PC-9 (cell line): Measurements from ENCODE around the gene SIGLEC9.

Experiments
- EZH2 ChIP-seq: fragments of 200-600 bp; sonication (generic); IDR thresholded peaks from 2 replicates; pipeline ENCODE4 v1.8.0; 2017; ENCODE audit warnings: antibody characterized with exemption, low read depth
- TF ChIP-seq, protein P1 (sequence below): fragments of 200-600 bp; sonication (generic); conservative IDR thresholded peaks from 2 replicates; pipeline ENCODE4 v1.6.1; 2017; ENCODE audit warnings: mixed run types, antibody characterized with exemption, mild to moderate bottlenecking, moderate library complexity

DNA sequence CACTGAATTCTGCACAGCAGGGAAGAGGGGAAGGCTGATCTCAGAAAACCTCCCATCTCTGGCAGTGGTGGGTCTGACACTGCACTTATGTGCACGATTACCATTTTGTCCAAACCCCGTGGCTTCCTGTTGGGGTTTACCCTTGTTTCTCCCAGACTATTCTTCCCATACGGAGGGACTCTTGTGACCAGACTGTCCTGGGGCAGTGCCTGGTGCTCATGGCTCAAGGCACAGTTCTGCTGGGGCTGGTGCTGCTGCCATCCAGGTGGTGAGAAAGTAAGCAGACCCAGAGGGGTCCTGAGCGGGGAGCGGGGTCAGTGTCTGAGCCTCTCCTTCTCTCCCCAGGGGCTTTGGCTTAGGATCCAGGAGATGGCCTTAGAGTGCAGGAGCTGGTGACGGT, 5.1 kb upstream of the SIGLEC9 start:
- TF ChIP-seq, protein P1, sequence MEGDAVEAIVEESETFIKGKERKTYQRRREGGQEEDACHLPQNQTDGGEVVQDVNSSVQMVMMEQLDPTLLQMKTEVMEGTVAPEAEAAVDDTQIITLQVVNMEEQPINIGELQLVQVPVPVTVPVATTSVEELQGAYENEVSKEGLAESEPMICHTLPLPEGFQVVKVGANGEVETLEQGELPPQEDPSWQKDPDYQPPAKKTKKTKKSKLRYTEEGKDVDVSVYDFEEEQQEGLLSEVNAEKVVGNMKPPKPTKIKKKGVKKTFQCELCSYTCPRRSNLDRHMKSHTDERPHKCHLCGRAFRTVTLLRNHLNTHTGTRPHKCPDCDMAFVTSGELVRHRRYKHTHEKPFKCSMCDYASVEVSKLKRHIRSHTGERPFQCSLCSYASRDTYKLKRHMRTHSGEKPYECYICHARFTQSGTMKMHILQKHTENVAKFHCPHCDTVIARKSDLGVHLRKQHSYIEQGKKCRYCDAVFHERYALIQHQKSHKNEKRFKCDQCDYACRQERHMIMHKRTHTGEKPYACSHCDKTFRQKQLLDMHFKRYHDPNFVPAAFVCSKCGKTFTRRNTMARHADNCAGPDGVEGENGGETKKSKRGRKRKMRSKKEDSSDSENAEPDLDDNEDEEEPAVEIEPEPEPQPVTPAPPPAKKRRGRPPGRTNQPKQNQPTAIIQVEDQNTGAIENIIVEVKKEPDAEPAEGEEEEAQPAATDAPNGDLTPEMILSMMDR: no peak
- TF ChIP-seq EZH2: no peak
